SIG-M5 treated with dmso at 0.1 percent for 504 hours (cell line): Measurements from ENCODE around the gene ZNF862.
"Not testable (repeated sequence)": the region's sequence is repeated elsewhere in the genome, so short reads cannot be mapped to it uniquely, and the experiment has no call there.

ENCODE experiments used
- DNase-seq: peaks from one replicate; lab custom pipeline; 2025; ENCODE audit not compliant: unreplicated experiment; lab: John Stamatoyannopoulos, UW

ZNF862 gene

GRCh38 chr7:149879766-149880637 is 41.8 kb downstream of the ZNF862 start:
- DNase-seq: no peak

GRCh38 chr7:149880638-149881311 is 42.6 kb downstream of the ZNF862 start:
- no peak for DNase-seq

- no peak for DNase-seq
Observed at GRCh38 chr7:149881328-149882247, 43.4 kb downstream of the ZNF862 start.

DNA sequence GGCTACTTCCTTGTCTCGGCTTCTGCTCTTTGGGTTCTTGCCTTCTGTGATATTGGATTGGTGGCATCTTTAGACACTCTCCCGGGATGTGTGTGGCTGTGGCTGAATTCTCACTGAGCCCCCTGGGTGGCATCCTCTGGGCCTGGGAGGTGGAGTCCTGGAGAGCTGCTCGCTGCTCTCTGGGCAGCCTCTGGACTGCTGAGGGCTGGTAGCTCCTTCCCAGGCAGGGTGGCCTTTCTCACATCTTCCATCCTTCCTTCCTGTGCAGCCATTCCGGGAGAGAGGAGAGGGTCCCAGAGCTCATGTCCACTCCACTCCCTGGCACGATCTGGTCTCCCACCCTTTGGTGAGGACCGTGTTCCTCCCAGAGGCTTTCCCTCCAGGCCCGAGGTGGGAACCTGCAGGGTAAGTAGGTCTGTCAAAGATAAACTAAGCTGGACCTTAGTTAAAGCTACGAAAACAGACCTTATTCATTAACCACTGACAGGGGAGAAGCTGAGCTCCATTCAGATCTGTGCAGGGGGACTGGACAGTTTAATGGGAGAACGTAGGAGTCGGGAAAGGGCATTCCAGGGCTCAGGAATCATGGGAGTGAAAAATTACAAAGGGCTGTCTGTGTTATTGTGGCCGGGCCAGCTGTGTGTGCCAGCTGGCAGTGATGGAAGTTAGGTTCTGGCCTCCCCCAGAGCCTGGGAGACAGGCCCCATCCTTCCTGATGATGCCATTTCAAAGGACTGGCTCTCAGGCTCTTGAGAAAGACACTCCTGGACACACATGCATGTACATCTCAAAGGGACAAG is 44.3 kb downstream of the ZNF862 start:
- DNase-seq: no peak

GRCh38 chr7:149883048-149883438 is 44.9 kb downstream of the ZNF862 start:
- no peak for DNase-seq

DNA sequence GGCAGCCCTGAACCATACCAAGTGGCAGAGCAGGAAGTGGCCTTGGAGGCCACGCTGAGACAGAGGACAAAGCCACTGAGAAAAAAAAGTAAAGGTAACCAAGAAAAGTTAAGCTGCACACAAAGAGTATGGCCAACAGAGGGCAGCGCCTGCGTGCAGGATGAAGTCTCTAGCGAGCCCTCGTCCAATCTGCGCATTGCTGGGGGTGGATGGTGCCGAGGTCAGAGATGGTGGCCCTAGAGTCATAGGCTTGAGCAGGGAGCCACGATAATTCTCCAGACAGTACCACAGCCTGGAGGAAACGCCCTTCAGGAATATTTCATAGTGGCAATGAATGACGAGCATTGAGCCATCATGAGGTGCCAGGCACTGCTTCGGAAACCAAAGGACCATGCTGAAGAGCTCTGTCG is 45.3 kb downstream of the ZNF862 start:
- DNase-seq: peak; percentile 52

- DNase-seq: no peak
Observed at GRCh38 chr7:149884016-149884415, 45.8 kb downstream of the ZNF862 start.

GRCh38 chr7:149884541-149884940 is 46.4 kb downstream of the ZNF862 start:
- no peak for DNase-seq

GRCh38 chr7:149885191-149886017 is 47.2 kb downstream of the ZNF862 start:
- no peak for DNase-seq

DNA sequence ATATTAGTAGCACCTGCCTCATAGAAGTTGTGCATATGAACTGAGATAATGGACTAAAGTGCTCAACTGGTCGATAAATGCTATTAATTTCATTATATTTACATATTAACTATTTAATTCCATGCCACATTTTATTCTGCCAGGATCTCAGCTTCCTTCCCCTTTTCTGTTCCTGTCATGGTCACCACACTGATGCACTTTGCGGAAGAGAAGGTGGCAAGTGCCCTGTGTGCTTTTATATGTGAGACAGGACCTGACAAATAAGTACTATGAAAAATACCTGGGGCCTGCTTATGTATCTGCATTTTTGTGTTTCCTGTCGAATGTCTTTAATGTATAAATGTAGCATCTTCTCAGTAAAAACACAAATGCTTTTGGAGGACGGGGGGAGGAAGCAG is 47.8 kb downstream of the ZNF862 start:
- DNase-seq: no peak

- DNase-seq: no peak
Observed at GRCh38 chr7:149887311-149887710, 49.1 kb downstream of the ZNF862 start.

DNA sequence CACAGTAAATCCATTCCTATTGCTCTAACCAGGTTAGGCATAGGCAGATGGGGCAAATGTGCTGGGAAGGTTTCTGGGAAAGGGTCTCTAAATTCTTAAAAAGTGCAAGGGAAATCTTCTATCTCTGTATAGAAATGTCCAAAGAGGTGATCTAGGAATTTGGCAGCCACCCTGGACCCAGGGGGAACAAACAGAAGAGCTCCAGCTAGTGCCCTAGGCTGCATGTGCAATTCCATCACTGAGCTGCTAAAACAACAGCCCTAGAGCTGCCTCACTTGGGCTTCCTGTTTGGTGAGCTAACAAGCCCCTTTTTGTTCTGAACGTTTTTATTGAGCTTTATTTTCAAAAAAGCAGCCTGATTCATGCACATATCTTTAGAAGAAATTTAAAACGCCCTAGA is 52.5 kb downstream of the ZNF862 start:
- not testable (repeated sequence) for DNase-seq

DNA sequence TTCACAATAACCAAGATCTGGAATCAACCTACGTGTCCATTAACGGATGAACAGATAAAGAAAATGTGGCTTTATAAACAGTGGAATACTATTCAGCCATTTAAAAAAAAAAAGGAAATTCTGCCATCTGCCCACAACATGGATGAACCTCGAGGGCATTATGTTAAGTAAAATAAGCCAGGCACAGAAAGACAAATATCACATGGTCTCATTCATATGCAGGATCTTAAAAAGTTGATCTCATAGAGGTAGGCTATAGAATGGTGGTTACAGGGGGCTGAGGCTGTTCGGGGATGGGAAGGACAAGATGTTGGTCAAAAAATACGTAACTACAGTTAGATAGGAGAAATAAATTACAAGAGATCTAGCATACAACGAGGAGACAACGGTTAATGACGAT is 56.8 kb downstream of the ZNF862 start:
- DNase-seq: not testable (repeated sequence)

DNA sequence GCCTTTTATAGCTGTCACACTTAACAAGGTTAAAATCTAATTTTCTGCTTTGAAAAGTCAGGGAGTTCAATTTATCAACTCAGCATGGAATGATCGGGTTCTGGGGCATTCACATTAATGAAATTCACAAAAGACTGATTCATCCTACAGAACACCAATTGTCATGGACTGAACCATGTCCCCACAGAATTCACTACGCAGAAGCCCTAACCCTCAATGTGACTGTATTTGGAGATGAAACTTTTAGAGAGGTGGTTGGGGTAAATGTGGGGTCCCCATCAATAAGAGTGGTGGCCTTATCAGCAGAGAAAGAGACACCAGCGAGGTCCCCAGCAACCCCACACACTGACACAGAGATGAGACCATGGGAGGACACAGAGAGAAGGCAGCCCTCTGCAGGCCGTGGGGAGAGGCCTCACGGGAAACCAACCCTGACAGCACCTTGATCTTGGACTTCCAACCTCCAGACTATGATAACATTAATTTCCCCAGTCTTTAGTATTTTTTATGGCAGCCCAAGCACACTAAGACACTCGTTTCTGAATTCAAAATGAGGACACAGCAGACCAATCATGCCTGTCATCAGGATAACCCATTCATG is 69.7 kb downstream of the ZNF862 start:
- not testable (repeated sequence) for DNase-seq

DNA sequence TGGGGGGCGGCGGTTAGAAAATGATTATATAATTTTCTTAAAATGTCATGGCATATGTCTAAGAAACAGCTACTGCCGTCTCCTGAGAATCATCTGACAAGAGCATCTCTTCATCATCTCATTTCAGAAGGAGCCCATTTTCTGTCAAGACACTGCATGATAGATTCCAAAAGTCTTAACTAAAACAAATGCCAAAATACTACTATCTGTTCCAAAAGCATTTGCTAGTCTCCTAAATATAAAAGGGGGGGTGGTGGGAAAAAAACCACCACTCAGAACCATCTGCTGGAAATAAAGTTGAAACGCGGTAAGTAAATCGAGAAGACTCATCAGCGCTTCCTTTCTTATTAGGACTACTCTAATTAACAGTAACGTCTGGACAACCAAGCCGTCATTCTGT is 72.0 kb downstream of the ZNF862 start:
- DNase-seq: not testable (repeated sequence)

DNA sequence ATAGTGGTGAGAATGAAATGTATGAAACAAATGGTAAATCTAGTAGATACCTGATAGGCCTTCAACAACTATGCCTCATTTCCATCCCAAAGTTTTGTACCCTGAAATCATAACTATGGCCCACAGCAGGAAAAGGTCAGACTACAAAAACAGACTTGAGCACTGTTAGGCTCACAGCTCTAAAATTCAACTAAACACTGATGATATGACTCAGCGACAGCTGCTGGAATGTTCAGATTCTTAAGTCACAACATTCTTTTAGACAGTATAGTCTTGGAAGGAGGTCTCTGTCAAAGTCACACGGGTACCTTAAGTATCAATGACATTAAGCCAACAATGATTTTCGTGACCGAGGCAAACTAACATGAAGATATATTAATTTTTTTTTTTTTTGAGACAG is 74.0 kb downstream of the ZNF862 start:
- not testable (repeated sequence) for DNase-seq
